ENCODE results near the gene SDCBP2. TPM values are rescaled to one million over a fixed set of nuclear protein-coding genes. Genes with fewer than 3 reads are reported as not detected.
A peak's percentile ranks its signal among the peaks of the same experiment; 100 is the strongest.

The SDCBP2 gene
- total RNA-seq, 2 donors from 2014 or later, result 0.89 to 1.5 TPM

DNA sequence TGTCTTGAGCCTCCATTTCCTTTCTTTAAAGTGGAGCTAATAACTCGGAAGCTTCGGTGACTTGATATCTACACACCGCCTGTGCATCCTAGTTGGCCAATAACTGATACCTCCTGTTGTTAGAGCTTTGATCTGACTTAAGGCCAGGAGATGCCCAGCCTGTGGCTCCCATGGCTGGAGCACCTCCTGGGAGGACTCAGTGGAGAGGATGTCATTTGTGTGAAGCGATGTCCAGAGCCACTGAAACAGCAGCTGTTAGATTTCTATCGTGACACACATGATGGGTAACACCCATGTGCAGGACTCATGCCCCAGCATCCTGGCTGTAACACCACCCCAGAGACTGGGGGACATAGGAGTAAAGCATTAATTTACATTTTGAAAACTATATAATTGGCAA is 30.8 kb downstream of the SDCBP2 start:
- peak; percentile 23 for DNase-seq (ENCODE audit: low spot score)
- no peak overlapping the region for H3K27ac Mint-ChIP-seq

GRCh38 chr20:1297486-1297885 is 31.5 kb downstream of the SDCBP2 start:
- H3K27ac Mint-ChIP-seq, result no peak overlapping the region
- peaks cover 6 to 9% of the 10 kb centered on the region in 2 donors for H3K4me1 Mint-ChIP-seq (ENCODE audit: low read depth in 2 of 2)
- H3K36me3 Mint-ChIP-seq, result no peaks in the 10 kb centered on the region
- H3K27me3 Mint-ChIP-seq, result no peaks in the 10 kb centered on the region
- ATAC-seq (no peak), DNase-seq (ENCODE audit: low spot score) (peak; percentile 12)
- no peaks in the 10 kb centered on the region for H3K9me3 Mint-ChIP-seq
- H3K4me3 Mint-ChIP-seq, result no peak overlapping the region

More for the DNA sequence above, 30.8 kb downstream of the SDCBP2 start:
- Mint-ChIP-seq H3K4me3 (no peak overlapping the region), H3K9me3 (no peaks in the 10 kb centered on the region), H3K36me3 (no peaks in the 10 kb centered on the region), H3K4me1 (ENCODE audit: low read depth in 2 of 2) (peaks cover 6 to 9% of the 10 kb centered on the region in 2 donors), H3K27me3 (no peaks in the 10 kb centered on the region)
- no peak for ATAC-seq

- Mint-ChIP-seq H3K36me3 (no peaks in the 10 kb centered on the region), H3K9me3 (no peaks in the 10 kb centered on the region), H3K4me1 (ENCODE audit: low read depth in 2 of 2) (peaks cover 6 to 9% of the 10 kb centered on the region in 2 donors), H3K27ac (no peak overlapping the region), H3K27me3 (no peaks in the 10 kb centered on the region), H3K4me3 (no peak overlapping the region)
- ATAC-seq, result no peak
- DNase-seq (ENCODE audit: low spot score), result peak; percentile 54
Measured at GRCh38 chr20:1296922-1297321, 32.0 kb downstream of the SDCBP2 start.

- Mint-ChIP-seq H3K4me3 (no peak overlapping the region), H3K9me3 (no peaks in the 10 kb centered on the region), H3K27me3 (no peaks in the 10 kb centered on the region), H3K27ac (no peak overlapping the region), H3K36me3 (no peaks in the 10 kb centered on the region), H3K4me1 (ENCODE audit: low read depth in 2 of 2) (peaks cover 5% of the 10 kb centered on the region in 2 donors)
- ATAC-seq (no peak), DNase-seq (ENCODE audit: low spot score) (no peak)
Measured at GRCh38 chr20:1296117-1296610, 32.8 kb downstream of the SDCBP2 start.

- no peaks in the 10 kb centered on the region for H3K9me3 Mint-ChIP-seq
- H3K4me1 Mint-ChIP-seq (ENCODE audit: low read depth in 2 of 2), result no peaks in the 10 kb centered on the region
- no peaks in the 10 kb centered on the region for H3K27me3 Mint-ChIP-seq
- no peak overlapping the region for H3K4me3 Mint-ChIP-seq
- H3K36me3 Mint-ChIP-seq, result no peaks in the 10 kb centered on the region
- ATAC-seq (no peak), DNase-seq (ENCODE audit: low spot score) (no peak)
- H3K27ac Mint-ChIP-seq, result no peak overlapping the region
Measured at GRCh38 chr20:1295276-1295930, 33.5 kb downstream of the SDCBP2 start.

DNA sequence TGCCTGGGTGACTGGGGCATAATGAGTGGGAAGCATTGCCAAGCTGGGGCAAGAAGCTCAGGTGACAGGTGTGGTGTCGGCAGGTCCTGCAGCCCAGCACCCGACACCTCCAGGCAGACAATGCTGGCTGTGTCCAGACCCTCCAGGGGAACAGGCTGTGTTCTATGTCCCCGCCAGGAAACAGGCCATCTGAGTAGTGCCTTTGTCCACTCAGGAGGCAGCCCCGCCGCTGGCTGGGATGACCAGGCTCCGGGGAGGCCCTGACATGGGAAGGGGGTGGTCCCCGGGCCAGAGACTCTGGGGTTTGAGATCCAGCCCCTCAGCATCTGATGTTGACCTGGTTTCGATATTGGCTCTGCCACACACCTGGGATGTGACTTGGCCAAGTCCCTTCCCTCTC is 34.4 kb downstream of the SDCBP2 start:
- H3K36me3 Mint-ChIP-seq, result no peaks in the 10 kb centered on the region
- no peak for ATAC-seq
- no peak for DNase-seq (ENCODE audit: low spot score)
- no peaks in the 10 kb centered on the region for H3K27me3 Mint-ChIP-seq
- no peak overlapping the region for H3K4me3 Mint-ChIP-seq
- H3K9me3 Mint-ChIP-seq, result no peaks in the 10 kb centered on the region
- no peaks in the 10 kb centered on the region for H3K4me1 Mint-ChIP-seq (ENCODE audit: low read depth in 2 of 2)
- H3K27ac Mint-ChIP-seq, result no peak overlapping the region

DNA sequence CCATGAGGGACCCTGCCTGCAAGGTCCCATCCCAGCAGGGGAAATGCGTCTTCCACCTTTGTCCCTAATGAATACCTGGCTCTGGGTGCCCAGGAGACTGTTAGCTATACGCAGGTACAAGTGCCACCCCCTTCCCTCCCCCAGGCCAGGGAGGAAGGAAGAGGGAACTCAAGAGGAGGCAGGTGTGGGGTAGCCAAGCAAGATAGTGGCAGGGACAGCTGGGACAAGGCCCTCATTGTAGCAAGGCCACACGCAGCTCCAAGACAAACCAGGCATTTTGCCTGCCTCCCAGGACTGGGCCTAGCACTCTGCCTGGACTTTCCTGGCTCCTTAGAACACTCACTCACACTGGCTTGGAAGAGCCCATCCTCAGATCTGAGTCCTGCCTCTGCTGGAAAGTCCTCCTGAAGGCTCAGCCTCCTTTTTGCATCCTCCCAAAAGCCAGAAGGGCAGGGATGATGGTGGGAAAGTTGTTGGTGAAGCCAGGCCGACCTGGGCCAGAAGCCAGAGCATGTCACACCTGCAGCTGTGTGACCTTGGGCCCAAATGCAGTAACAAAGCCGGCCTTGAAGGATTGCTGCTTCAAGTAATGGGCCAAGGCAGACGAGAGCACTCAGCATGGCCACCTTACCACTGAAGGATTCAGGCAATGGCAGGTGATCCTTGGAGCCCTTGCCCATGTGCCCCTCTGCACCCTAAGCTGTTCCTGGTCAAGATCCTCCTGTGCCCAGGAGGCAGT is 35.1 kb downstream of the SDCBP2 start:
- Mint-ChIP-seq H3K27ac (no peak overlapping the region), H3K27me3 (no peaks in the 10 kb centered on the region), H3K36me3 (no peaks in the 10 kb centered on the region), H3K9me3 (no peaks in the 10 kb centered on the region), H3K4me3 (no peak overlapping the region), H3K4me1 (ENCODE audit: low read depth in 2 of 2) (no peaks in the 10 kb centered on the region)
- no peak for DNase-seq (ENCODE audit: low spot score)
- no peak for ATAC-seq

GRCh38 chr20:1292620-1293019 is 36.3 kb downstream of the SDCBP2 start:
- Mint-ChIP-seq H3K4me3 (no peak overlapping the region), H3K9me3 (no peaks in the 10 kb centered on the region), H3K27ac (no peak overlapping the region), H3K27me3 (no peaks in the 10 kb centered on the region), H3K36me3 (no peaks in the 10 kb centered on the region), H3K4me1 (ENCODE audit: low read depth in 2 of 2) (no peaks in the 10 kb centered on the region)
- no peak for DNase-seq (ENCODE audit: low spot score)
- no peak for ATAC-seq

GRCh38 chr20:1291191-1291741 is 37.7 kb downstream of the SDCBP2 start:
- DNase-seq (ENCODE audit: low spot score) (no peak), ATAC-seq (no peak)
- Mint-ChIP-seq H3K4me1 (ENCODE audit: low read depth in 2 of 2) (peaks cover 0 to 6% of the 10 kb centered on the region in 2 donors), H3K27ac (no peak overlapping the region), H3K9me3 (no peaks in the 10 kb centered on the region), H3K36me3 (no peaks in the 10 kb centered on the region), H3K4me3 (no peak overlapping the region), H3K27me3 (no peaks in the 10 kb centered on the region)

DNA sequence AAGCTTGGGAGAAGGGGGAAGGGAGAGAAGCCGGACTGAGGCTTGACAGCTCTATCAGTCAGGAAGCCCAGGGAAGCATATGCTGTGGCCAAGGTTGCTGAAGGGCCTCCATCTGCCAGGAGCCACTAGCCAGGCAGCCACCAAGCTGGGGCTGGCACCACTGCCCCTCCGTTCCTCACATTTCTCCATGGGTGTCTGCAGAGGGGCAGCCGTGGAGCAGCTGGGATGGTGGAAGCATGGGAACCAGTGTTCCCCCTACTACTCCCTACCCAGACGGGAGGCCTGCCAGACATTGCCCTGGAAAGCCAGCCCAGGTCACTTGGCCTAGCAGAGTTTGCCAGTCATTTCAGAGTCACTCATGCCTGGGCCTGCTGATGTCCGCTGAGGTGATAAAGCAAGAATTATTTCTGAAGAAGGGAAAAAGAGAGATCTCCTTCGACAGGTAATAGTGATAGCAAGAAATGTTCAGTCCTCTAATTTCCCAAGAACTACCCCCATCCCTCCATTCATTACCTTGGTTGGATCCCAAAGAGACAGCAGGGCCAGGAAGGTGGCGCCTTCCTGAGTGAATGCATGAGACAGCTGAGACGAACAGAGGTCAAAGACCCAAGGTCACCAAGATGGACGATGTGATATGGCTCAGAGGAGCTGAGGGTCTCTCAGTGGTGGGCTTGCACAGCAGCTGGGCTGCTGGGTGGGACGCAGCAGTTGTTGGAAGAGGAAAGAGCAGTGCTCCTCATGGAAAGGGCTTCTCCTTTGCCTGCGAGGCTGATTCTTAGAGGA is 41.0 kb downstream of the SDCBP2 start:
- H3K4me1 Mint-ChIP-seq (ENCODE audit: low read depth in 2 of 2), result peaks cover 0 to 6% of the 10 kb centered on the region in 2 donors
- H3K27me3 Mint-ChIP-seq, result no peaks in the 10 kb centered on the region
- no peak for ATAC-seq
- no peaks in the 10 kb centered on the region for H3K36me3 Mint-ChIP-seq
- no peak overlapping the region for H3K4me3 Mint-ChIP-seq
- DNase-seq (ENCODE audit: low spot score), result no peak
- H3K9me3 Mint-ChIP-seq, result no peaks in the 10 kb centered on the region
- no peak overlapping the region for H3K27ac Mint-ChIP-seq

DNA sequence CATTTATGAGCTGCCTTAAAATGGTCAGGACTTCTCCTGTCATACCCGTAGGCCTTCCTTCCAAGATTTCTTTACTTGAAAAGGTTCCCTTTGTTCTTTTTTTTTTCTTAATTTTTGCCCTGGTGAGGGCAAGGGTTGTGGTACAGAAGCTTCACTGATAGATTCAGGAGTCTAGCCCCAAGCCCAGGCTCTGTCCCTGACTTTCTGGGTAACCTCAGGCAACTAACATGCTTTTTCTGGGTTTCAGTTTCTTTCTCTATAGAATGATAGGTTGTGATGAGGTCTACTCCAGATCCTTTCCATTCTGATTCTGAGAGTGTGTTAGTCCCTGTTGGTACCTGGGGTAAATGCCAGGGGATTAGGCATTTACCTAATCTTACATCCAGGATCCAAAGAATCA is 41.6 kb downstream of the SDCBP2 start:
- peaks cover 0 to 6% of the 10 kb centered on the region in 2 donors for H3K4me1 Mint-ChIP-seq (ENCODE audit: low read depth in 2 of 2)
- no peaks in the 10 kb centered on the region for H3K27me3 Mint-ChIP-seq
- DNase-seq (ENCODE audit: low spot score), result no peak
- no peak for ATAC-seq
- H3K4me3 Mint-ChIP-seq, result no peak overlapping the region
- H3K9me3 Mint-ChIP-seq, result no peaks in the 10 kb centered on the region
- H3K36me3 Mint-ChIP-seq, result no peaks in the 10 kb centered on the region
- no peak overlapping the region for H3K27ac Mint-ChIP-seq

GRCh38 chr20:1286267-1287024 is 42.5 kb downstream of the SDCBP2 start:
- H3K4me3 Mint-ChIP-seq, result no peak overlapping the region
- DNase-seq (ENCODE audit: low spot score) (no peak), ATAC-seq (no peak)
- H3K9me3 Mint-ChIP-seq, result no peaks in the 10 kb centered on the region
- no peaks in the 10 kb centered on the region for H3K36me3 Mint-ChIP-seq
- H3K27ac Mint-ChIP-seq, result no peak overlapping the region
- no peaks in the 10 kb centered on the region for H3K27me3 Mint-ChIP-seq
- H3K4me1 Mint-ChIP-seq (ENCODE audit: low read depth in 2 of 2), result peaks cover 0 to 6% of the 10 kb centered on the region in 2 donors

Measured in natural killer cell treated with Interleukin-12 subunit alpha and Interleukin-12 subunit beta and Interleukin-15 and Interleukin-18, amount 100 ng/mL, for 72 hours (primary cell).